ENCODE results near the gene GPC3.
A peak's percentile ranks its signal among the peaks of the same experiment; 100 is the strongest.

Gene GPC3

DNA sequence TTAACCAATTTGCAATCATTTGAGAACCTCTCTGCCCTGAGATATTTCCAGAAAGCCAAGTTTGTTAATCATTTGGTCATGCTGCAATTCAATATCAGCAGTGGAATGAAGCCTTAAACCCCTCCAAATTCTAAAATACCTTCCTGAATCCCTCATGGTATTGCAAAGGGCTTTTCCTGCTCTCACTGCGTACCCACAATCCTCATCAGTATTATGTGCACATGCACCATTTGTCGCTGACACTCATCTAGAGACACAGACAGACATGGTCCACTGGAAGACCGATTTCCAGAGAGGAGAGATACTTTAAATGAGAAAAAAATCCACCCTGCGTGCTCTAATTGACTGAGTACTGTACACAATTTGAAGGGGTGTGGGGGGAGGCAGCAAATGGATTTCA, 104.4 kb downstream of the GPC3 start:
- DNase-seq, result no peak

DNA sequence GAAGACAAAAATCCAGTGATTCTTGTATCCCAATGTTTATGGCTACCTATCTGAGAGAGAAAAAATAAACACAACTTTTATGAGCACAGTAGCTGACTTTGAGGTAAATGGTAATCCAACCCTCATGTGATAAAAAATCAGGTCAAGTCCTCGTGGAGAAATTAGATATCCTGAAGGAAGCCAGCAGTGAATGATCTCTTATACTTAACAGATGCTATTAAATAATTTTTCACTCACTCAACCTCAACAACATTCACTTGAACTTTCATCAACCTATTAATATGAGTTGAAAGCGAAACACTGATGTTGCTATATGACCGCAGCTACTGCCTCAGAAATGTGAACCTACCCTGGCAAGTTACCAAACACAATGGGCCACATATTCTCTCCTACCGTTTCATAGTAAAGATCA, 105.4 kb downstream of the GPC3 start:
- no peak for DNase-seq

DNA sequence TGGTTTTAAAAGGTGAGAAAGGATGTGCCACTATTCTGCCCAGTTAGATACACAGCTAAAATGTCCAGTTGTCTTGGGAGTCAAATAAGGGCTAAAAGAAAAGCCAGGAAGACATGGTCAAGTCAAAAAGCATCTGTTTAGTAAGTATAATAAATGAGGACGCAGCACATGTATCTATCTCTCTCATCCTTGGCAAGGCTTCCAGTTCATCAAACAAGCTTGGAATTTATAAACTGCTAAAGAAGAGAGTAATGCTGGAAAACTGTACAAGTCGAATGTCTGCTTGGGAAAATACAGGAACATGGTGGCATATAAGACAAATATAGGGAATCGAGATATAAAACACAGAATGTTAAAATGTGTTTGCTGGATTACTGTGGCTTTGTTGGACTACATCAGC, 106.7 kb downstream of the GPC3 start:
- no peak for DNase-seq

- no peak for DNase-seq
Measured at GRCh38 chrX:133876646-133877045, 108.7 kb downstream of the GPC3 start.

- DNase-seq, result no peak
Measured at GRCh38 chrX:133869270-133869669, 116.1 kb downstream of the GPC3 start.

DNA sequence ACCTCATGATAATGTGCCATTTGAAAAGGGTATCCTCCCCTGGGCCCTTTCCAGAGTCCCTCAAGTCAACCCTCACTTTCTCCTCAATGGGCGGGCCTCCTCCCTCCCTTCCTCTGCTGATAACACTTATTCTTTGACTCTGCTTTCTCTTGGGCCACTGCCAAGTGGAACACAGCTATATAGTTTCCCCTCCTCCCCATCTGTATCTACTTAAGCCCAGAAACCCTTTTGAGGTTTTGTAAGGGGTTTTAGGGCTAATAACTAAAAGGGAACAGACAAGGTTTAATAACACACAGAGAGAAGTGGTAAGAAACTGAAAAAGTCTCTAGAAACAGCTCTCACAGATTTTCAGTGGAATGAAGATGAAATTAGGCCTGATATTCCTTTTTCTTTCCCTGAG, 116.7 kb downstream of the GPC3 start:
- DNase-seq, result no peak

- no peak for DNase-seq
Measured at GRCh38 chrX:133868250-133868649, 117.1 kb downstream of the GPC3 start.

DNA sequence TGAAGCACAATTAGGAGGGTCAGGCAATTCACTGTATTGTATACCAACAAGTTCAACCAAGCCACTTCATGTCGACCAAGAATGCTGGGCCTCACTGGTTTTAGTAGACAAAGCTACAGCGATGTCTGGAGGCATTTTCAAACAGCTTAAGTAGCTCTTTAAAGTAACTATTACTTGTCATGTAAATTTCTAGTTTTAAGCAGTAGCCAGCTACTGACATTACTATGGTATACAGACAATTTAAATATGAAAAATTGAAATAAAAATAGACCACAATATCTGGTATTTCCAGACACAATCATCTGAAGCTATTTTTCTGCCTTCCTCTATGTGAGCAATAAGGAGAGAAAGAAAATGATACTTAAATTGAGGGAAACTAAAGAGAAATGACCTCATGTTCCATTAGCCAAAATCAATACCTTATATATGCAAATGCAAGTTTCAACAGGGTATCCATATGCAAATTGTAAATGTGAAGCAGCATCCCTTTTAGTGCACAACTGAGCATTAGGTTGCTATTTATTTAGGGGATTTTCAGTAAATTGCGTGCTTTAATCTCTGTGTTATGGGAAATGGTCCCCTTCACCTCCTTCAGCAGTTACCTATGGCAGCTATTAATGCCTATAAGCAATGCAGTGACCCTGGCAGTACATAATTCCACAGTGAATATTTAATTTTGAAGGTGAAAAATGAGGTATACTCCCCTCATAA, 119.5 kb downstream of the GPC3 start:
- DNase-seq, result no peak

- no peak for DNase-seq
Measured at GRCh38 chrX:133864236-133864635, 121.2 kb downstream of the GPC3 start.

DNA sequence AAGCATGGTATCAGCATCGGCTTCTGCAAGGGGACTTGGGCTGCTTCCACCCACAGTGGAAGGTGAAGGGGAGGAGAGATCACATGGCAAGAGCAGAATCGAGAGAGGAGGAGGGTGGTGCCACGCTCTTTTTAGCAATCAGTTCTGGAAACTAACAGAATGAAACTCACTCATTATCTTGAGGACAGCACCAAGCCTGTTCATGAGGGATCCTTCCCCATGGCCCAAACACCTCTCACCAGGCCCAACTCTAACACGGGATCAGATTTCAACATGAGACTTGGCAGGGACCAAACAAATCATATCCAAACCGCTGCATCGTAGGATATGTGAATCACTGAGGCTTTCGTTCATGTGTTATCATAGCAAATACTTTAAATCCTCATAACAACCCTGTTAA, 125.5 kb downstream of the GPC3 start:
- peak; percentile 5 for DNase-seq

GRCh38 chrX:133859336-133859735, 126.1 kb downstream of the GPC3 start:
- DNase-seq, result no peak

DNA sequence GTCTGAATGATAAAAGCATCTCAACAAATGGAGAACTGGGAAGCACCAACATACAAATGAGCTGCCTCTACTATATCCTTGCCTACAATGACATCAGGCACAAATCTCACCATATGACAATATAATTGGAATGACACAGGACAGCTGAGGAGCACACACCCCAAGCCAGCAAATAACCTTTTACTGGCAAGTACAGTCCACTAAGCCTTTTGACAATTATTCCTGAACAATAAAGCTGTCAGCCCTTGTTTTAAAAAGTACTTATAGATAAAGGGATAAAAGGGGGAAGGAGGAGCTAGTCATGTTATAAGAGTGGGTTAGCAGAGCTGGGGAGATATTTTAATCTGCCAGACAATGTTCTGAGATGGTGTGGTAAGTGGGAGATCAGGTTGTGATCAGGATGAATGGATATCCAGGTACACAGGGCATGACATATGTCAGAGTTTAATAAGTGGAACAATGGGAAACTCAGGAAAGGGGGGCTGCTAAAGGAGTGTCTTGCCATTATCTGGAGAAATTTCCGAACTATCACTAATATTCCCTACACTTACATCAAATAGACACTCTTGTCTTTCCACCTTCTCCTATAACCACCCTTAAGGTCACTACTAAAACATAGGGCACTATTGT, 127.6 kb downstream of the GPC3 start:
- no peak for DNase-seq

DNA sequence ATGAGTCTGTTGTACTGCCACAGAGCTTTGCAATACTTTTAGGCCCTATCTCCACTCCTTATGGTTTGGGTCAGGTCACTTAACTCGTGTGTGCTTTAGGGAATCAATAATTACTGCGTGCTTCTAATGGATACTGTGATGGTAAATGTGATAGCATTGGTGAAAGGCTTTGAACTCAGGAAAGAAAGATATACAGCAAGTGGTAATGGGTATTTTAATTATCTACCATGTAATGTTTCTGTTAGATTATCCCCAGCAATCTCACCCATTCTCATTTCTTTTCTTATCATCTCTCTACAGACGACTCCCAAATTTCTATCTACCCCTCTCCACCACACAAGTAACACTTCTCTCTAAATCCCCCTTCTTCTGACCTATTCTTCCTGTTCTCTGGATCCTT, 128.6 kb downstream of the GPC3 start:
- DNase-seq, result no peak

DNA sequence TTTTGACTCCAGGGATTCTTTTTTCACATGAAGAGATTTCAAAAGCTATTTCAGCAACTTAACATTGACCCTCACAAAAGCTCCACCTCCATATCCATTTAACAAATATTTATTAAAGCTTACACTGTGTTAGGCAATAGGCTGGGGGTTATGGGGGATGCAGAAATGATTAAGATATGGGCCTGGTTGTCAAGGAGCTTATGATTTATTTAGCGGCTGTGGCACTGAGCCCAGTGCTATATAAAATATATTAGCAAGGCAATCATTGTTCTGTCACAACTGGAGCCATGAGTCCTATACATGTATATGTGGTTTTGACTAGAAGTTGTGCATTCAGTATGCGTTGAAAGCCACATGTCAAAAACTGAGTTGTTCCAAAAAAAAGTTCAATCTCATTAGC, 131.1 kb downstream of the GPC3 start:
- no peak for DNase-seq

GRCh38 chrX:133852837-133853356, 132.5 kb downstream of the GPC3 start:
- DNase-seq, result no peak

GRCh38 chrX:133852401-133852800, 133.0 kb downstream of the GPC3 start:
- DNase-seq, result no peak

GRCh38 chrX:133850399-133850798, 135.0 kb downstream of the GPC3 start:
- DNase-seq, result peak; percentile 19

DNA sequence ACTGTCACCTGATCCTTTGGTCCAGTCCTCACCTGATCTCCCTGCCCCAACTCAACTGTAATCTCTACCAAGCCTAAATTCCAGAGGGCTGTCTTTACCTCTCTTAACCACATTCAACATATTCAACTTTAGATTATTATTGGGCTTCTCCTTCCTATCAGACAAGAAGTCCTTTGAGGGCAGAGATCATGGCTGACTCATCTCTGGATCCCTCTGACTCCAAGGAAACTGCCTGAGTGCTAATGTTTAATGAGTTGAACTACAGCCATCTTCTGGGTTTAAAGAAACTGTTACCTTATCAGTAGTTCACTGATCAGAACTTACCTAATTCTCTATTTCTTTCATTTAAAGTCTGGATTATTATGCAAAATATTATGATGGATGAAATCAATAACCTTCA, 135.7 kb downstream of the GPC3 start:
- peak; percentile 22 for DNase-seq

GRCh38 chrX:133847340-133847994, 137.9 kb downstream of the GPC3 start:
- DNase-seq, result no peak

GRCh38 chrX:133846311-133846710, 139.1 kb downstream of the GPC3 start:
- DNase-seq, result no peak

DNA sequence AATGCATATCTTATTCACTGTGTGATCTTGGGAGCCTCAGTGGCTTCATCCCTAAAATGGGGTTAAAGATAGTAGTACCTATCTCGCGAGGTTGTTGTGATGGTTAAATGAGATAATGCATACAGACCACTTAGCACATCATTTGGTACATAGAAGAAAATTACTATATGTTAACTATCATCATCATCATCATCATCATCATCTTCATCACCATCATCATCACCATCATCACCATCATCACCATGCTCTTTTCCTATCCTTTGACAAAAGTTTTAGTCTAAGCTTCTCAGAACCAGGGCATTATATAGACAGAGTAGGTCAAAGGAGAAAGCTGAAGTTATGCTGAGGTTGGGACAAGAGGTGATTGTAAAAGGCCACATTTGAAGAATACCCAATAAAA, 145.0 kb downstream of the GPC3 start:
- DNase-seq, result no peak

- peak; percentile 13 for DNase-seq
Measured at GRCh38 chrX:133838761-133839676, 146.4 kb downstream of the GPC3 start.

- no peak for DNase-seq
Measured at GRCh38 chrX:133837091-133837490, 148.3 kb downstream of the GPC3 start.

Data from EL (cell line).